Upper lobe of right lung (tissue), 1 donor: ENCODE results near the gene C20orf202. TPM values are rescaled to one million over a fixed set of nuclear protein-coding genes. Genes with fewer than 3 reads are reported as not detected.

Source experiments
- ATAC-seq: fragments of 200-7000 bp; cut with Tn5 transposase; one replicate; pipeline ENCODE4 v1.9.1; 2020; ENCODE audit warnings: mild to moderate bottlenecking, moderate library complexity
- DNase-seq: peaks from one replicate; pipeline ENCODE4 v3.0.0-alpha.2; 2020
- H3K27ac ChIP-seq: fragments of 200-600 bp; one replicate; pipeline ENCODE4 v1.8.0; 2022
- H3K27me3 ChIP-seq: fragments of 200-600 bp; one replicate; pipeline ENCODE4 v1.8.0; 2022; ENCODE audit warnings: mild to moderate bottlenecking
- H3K36me3 ChIP-seq: fragments of 200-600 bp; one replicate; pipeline ENCODE4 v1.8.0; 2022
- H3K4me1 ChIP-seq: fragments of 200-600 bp; one replicate; pipeline ENCODE4 v1.8.0; 2022
- H3K4me3 ChIP-seq: fragments of 200-600 bp; one replicate; pipeline ENCODE4 v1.8.0; 2022; ENCODE audit warnings: mild to moderate bottlenecking
- H3K9me3 ChIP-seq: fragments of 200-600 bp; one replicate; pipeline ENCODE4 v1.8.0; 2022
- CTCF ChIP-seq: fragments of 200-600 bp; IDR thresholded peaks from one replicate; pipeline ENCODE4 v1.8.0; 2022; ENCODE audit warnings: antibody characterized with exemption
- intact Hi-C: fragments of 100-400 bp; cut with DNase I; formaldehyde crosslinking; loops from one replicate; pipeline ENCODE4 v1.11.0; 2022
- total RNA-seq: library from RNA; stranded (reverse); fragmentation: NEBNext Ultra II Directional; extraction: Animal tissue kit (Norgen Biotek cat#: 25700); gene quantifications from one replicate; pipeline ENCODE4 v1.2.1, GENCODE V29; 2021
- donor health status: DM: no; HTN: yes; CAD: no; lungs with severe emphysema.

C20orf202 gene
- total RNA-seq, 1 donor from 2014 or later, result 0.64 TPM

GRCh38 chr20:1183153-1183552, 20.1 kb upstream of the C20orf202 start:
- ATAC-seq (no peak), DNase-seq (no peak)
- H3K4me1 ChIP-seq, result no peaks in the 10 kb centered on the region
- H3K27me3 ChIP-seq, result no peaks in the 10 kb centered on the region
- TF ChIP-seq CTCF, result no peak
- intact Hi-C loops, result no loop called here
- H3K9me3 ChIP-seq, result no peaks in the 10 kb centered on the region
- no peaks in the 10 kb centered on the region for H3K36me3 ChIP-seq
- no peak overlapping the region for H3K27ac ChIP-seq
- no peak overlapping the region for H3K4me3 ChIP-seq

- H3K27ac ChIP-seq, result no peak overlapping the region
- no peaks in the 10 kb centered on the region for H3K9me3 ChIP-seq
- ATAC-seq (no peak), DNase-seq (no peak)
- no peak for TF ChIP-seq CTCF
- intact Hi-C loops, result no loop called here
- H3K36me3 ChIP-seq, result no peaks in the 10 kb centered on the region
- H3K27me3 ChIP-seq, result no peaks in the 10 kb centered on the region
- H3K4me1 ChIP-seq, result no peaks in the 10 kb centered on the region
- H3K4me3 ChIP-seq, result peak overlapping the region; percentile 53
Measured at GRCh38 chr20:1184260-1184637, 19.0 kb upstream of the C20orf202 start.

GRCh38 chr20:1184638-1185315, 18.5 kb upstream of the C20orf202 start, which contains the start of gene TMEM74B:
TSS of gene TMEM74B (minus strand) at chr20:1184981. CDS start at chr20:1183801, 1,180 bp downstream.
- intact Hi-C loops, result no loop called here
- DNase-seq, result no peak

GRCh38 chr20:1185316-1185741, 17.9 kb upstream of the C20orf202 start:
- intact Hi-C loops, result no loop called here
- no peaks in the 10 kb centered on the region for H3K36me3 ChIP-seq
- ATAC-seq (peak; percentile 23), DNase-seq (no peak)
- TF ChIP-seq CTCF, result no peak
- no peak overlapping the region for H3K27ac ChIP-seq
- no peaks in the 10 kb centered on the region for H3K27me3 ChIP-seq
- H3K4me3 ChIP-seq, result peak overlapping the region; percentile 53
- H3K9me3 ChIP-seq, result no peaks in the 10 kb centered on the region
- H3K4me1 ChIP-seq, result no peaks in the 10 kb centered on the region

More at GRCh38 chr20:1184638-1185315, 18.5 kb upstream of the C20orf202 start, which contains the start of gene TMEM74B:
- no peaks in the 10 kb centered on the region for H3K27me3 ChIP-seq
- peak; percentile 14 for ATAC-seq
- no peaks in the 10 kb centered on the region for H3K9me3 ChIP-seq
- no peaks in the 10 kb centered on the region for H3K4me1 ChIP-seq
- no peaks in the 10 kb centered on the region for H3K36me3 ChIP-seq
- H3K4me3 ChIP-seq, result peak within 1 kb of the TSS; percentile 53
- TF ChIP-seq CTCF, result no peak
- H3K27ac ChIP-seq, result no peak within 1 kb of the TSS

GRCh38 chr20:1185790-1186334, 17.4 kb upstream of the C20orf202 start:
- DNase-seq (peak; percentile 76), ATAC-seq (peak; percentile 71)
- intact Hi-C loops, result no loop called here
- Histone ChIP-seq H3K27me3 (no peaks in the 10 kb centered on the region), H3K9me3 (no peaks in the 10 kb centered on the region), H3K27ac (no peak overlapping the region), H3K4me1 (peaks cover 5% of the 10 kb centered on the region), H3K36me3 (no peaks in the 10 kb centered on the region), H3K4me3 (peak overlapping the region; percentile 53)
- peak; percentile 57 for TF ChIP-seq CTCF
